Mucosa of rectum (tissue), 2 donors: ENCODE results near the gene UBXN6.

Experiments
- H3K27ac ChIP-seq, 2 donors: one replicate each; pipeline ENCODE4 v1.7.0; 2013; ENCODE audit warnings: inconsistent platforms in 2 of 2, low read depth in 2 of 2, low read length in 2 of 2
- H3K27me3 ChIP-seq, 2 donors: one replicate each; pipeline ENCODE4 v1.7.0; 2013; ENCODE audit warnings: low read length in 2 of 2; ENCODE audit not compliant: control insufficient read depth in 2 of 2, insufficient read depth in 2 of 2
- H3K36me3 ChIP-seq, 2 donors: one replicate each; pipeline ENCODE4 v1.7.0; 2013; ENCODE audit warnings: low read length in 2 of 2; ENCODE audit not compliant: control insufficient read depth in 2 of 2, insufficient read depth in 2 of 2
- H3K4me1 ChIP-seq, 2 donors: one replicate each; pipeline ENCODE4 v1.7.0; 2013; ENCODE audit warnings: low read length in 2 of 2, mild to moderate bottlenecking in 1 of 2; ENCODE audit not compliant: control insufficient read depth in 2 of 2, insufficient read depth in 2 of 2
- H3K4me3 ChIP-seq, 2 donors: one replicate each; pipeline ENCODE4 v1.7.0; 2013; ENCODE audit warnings: low read length in 2 of 2
- H3K9ac ChIP-seq, 2 donors: one replicate each; pipeline ENCODE4 v1.7.0; 2013; ENCODE audit warnings: low read length in 2 of 2, low read depth in 1 of 2, mild to moderate bottlenecking in 1 of 2
- H3K9me3 ChIP-seq, 2 donors: one replicate each; pipeline ENCODE4 v1.7.0; 2013; ENCODE audit warnings: low read length in 2 of 2; ENCODE audit not compliant: control insufficient read depth in 2 of 2
- donor health status: healthy.
- donor health status: Normal muscosa, but diverticular disease.

Gene UBXN6

GRCh38 chr19:4474514-4475022 is 17.0 kb upstream of the UBXN6 start:
- Histone ChIP-seq H3K9me3 (no peaks in the 10 kb centered on the region), H3K27me3 (no peaks in the 10 kb centered on the region), H3K4me3 (no peak overlapping the region), H3K36me3 (peaks cover 7 to 17% of the 10 kb centered on the region in 2 donors), H3K27ac (no peak overlapping the region), H3K4me1 (peaks cover 4 to 13% of the 10 kb centered on the region in 2 donors), H3K9ac (no peak overlapping the region)

- Histone ChIP-seq H3K27ac (no peak overlapping the region), H3K4me1 (peaks cover 4 to 13% of the 10 kb centered on the region in 2 donors), H3K27me3 (no peaks in the 10 kb centered on the region), H3K36me3 (peaks cover 7 to 17% of the 10 kb centered on the region in 2 donors), H3K9me3 (no peaks in the 10 kb centered on the region), H3K4me3 (no peak overlapping the region), H3K9ac (no peak overlapping the region)
Measured at GRCh38 chr19:4473763-4474513, 16.3 kb upstream of the UBXN6 start.

- peaks cover 7 to 15% of the 10 kb centered on the region in 2 donors for H3K36me3 ChIP-seq
- H3K9ac ChIP-seq, result peak overlapping the region; percentile 56 to 75
- no peaks in the 10 kb centered on the region for H3K27me3 ChIP-seq
- no peak overlapping the region for H3K27ac ChIP-seq
- no peaks in the 10 kb centered on the region for H3K9me3 ChIP-seq
- H3K4me3 ChIP-seq, result peak overlapping the region; percentile 65 to 68
- H3K4me1 ChIP-seq, result peaks cover 4 to 13% of the 10 kb centered on the region in 2 donors
Measured at GRCh38 chr19:4473011-4473762, 15.6 kb upstream of the UBXN6 start.

GRCh38 chr19:4472174-4472974 is 14.8 kb upstream of the UBXN6 start, which contains the start of gene HDGFL2:
TSS of gene HDGFL2 (plus strand) at chr19:4472297. CDS start at chr19:4472351, 54 bp downstream.
- peak within 1 kb of the TSS; percentile 76 to 81 for H3K9ac ChIP-seq
- peak within 1 kb of the TSS; percentile 88 to 93 for H3K27ac ChIP-seq
- peaks cover 6 to 13% of the 10 kb centered on the region in 2 donors for H3K36me3 ChIP-seq
- no peaks in the 10 kb centered on the region for H3K27me3 ChIP-seq
- peak within 1 kb of the TSS; percentile 65 to 91 for H3K4me3 ChIP-seq
- peaks cover 4 to 13% of the 10 kb centered on the region in 2 donors for H3K4me1 ChIP-seq
- no peaks in the 10 kb centered on the region for H3K9me3 ChIP-seq

- H3K9ac ChIP-seq, result peak overlapping the region; percentile 76 to 81
- H3K4me3 ChIP-seq, result peak overlapping the region; percentile 64 to 91
- peaks cover 4 to 13% of the 10 kb centered on the region in 2 donors for H3K4me1 ChIP-seq
- H3K27me3 ChIP-seq, result no peaks in the 10 kb centered on the region
- no peaks in the 10 kb centered on the region for H3K9me3 ChIP-seq
- H3K27ac ChIP-seq, result peak overlapping the region; percentile 88 to 93
- peaks cover 0 to 5% of the 10 kb centered on the region in 2 donors for H3K36me3 ChIP-seq
Measured at GRCh38 chr19:4471403-4472173, 14.0 kb upstream of the UBXN6 start.

GRCh38 chr19:4467835-4468234 is 10.2 kb upstream of the UBXN6 start:
- Histone ChIP-seq H3K9me3 (no peaks in the 10 kb centered on the region), H3K27me3 (no peaks in the 10 kb centered on the region), H3K27ac (no peak overlapping the region), H3K4me1 (peaks cover 0 to 2% of the 10 kb centered on the region in 2 donors), H3K36me3 (no peaks in the 10 kb centered on the region), H3K9ac (no peak overlapping the region), H3K4me3 (no peak overlapping the region)

GRCh38 chr19:4464815-4465581 is 7.4 kb upstream of the UBXN6 start:
- no peaks in the 10 kb centered on the region for H3K9me3 ChIP-seq
- no peaks in the 10 kb centered on the region for H3K4me1 ChIP-seq
- H3K9ac ChIP-seq, result no peak overlapping the region
- H3K4me3 ChIP-seq, result no peak overlapping the region
- H3K27me3 ChIP-seq, result no peaks in the 10 kb centered on the region
- no peak overlapping the region for H3K27ac ChIP-seq
- no peaks in the 10 kb centered on the region for H3K36me3 ChIP-seq

- Histone ChIP-seq H3K4me3 (peak overlapping the region; percentile 81 to 83), H3K9me3 (no peaks in the 10 kb centered on the region), H3K4me1 (peaks cover 12 to 13% of the 10 kb centered on the region in 2 donors), H3K27ac (peak overlapping the region; percentile 63 to 80), H3K36me3 (peaks cover 19 to 21% of the 10 kb centered on the region in 2 donors), H3K27me3 (no peaks in the 10 kb centered on the region), H3K9ac (peak overlapping the region; percentile 61 to 66)
Measured at GRCh38 chr19:4456843-4457653, 546 bp downstream of the UBXN6 start.
